Measurements from ENCODE around the gene SLC35G2. TPM values are rescaled to one million over a fixed set of nuclear protein-coding genes. Genes with fewer than 3 reads are reported as not detected.

SLC35G2 gene
- total RNA-seq, 1 donor from 2014 or later, result 10.1 TPM

DNA sequence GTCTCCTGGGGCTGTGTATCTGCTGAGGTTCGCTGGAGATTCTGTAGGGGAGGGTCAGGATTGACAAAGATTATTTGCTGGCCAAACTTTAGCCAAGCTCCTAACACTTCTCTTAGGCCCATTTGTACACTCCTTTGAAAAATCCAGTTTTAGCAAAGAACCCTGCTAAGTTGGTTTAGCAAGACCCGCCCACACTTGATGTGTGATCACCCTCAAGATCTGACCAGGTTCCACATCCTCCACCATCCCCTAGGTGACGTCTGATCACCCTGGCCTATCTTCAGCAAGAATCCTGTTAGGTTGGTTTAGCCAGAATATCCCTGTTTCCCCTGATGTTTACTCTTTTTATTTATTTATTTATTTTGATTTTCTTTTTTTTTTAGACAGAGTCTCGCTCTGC lies 14.8 kb upstream of the SLC35G2 start:
- H3K4me3 ChIP-seq (ENCODE audit: insufficient read depth, low read depth, low read length), result no peak overlapping the region
- Mint-ChIP-seq H3K36me3 (ENCODE audit: low read depth, unreplicated experiment) (no peaks in the 10 kb centered on the region), H3K4me3 (ENCODE audit: unreplicated experiment) (no peak overlapping the region), H3K4me1 (ENCODE audit: low read depth, unreplicated experiment) (peaks cover 18% of the 10 kb centered on the region), H3K27ac (ENCODE audit: unreplicated experiment) (no peak overlapping the region), H3K27me3 (ENCODE audit: low read depth, unreplicated experiment) (no peaks in the 10 kb centered on the region), H3K9me3 (ENCODE audit: unreplicated experiment) (no peaks in the 10 kb centered on the region)
- TF ChIP-seq, protein P1, sequence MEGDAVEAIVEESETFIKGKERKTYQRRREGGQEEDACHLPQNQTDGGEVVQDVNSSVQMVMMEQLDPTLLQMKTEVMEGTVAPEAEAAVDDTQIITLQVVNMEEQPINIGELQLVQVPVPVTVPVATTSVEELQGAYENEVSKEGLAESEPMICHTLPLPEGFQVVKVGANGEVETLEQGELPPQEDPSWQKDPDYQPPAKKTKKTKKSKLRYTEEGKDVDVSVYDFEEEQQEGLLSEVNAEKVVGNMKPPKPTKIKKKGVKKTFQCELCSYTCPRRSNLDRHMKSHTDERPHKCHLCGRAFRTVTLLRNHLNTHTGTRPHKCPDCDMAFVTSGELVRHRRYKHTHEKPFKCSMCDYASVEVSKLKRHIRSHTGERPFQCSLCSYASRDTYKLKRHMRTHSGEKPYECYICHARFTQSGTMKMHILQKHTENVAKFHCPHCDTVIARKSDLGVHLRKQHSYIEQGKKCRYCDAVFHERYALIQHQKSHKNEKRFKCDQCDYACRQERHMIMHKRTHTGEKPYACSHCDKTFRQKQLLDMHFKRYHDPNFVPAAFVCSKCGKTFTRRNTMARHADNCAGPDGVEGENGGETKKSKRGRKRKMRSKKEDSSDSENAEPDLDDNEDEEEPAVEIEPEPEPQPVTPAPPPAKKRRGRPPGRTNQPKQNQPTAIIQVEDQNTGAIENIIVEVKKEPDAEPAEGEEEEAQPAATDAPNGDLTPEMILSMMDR (IDR thresholded peaks at IDR 0.05; ENCODE audit: insufficient read depth, low read depth, low read length), result no peak
- no peak for TF ChIP-seq EZH2 (IDR thresholded peaks at IDR 0.05; ENCODE audit: insufficient read depth, low read length)
- no peak overlapping the region for H2AFZ ChIP-seq (ENCODE audit: low read depth, low read length)
- no peak overlapping the region for H3K27ac ChIP-seq (ENCODE audit: low read depth, low read length)
- H3K9ac ChIP-seq (ENCODE audit: low read length), result no peak overlapping the region
- H3K36me3 ChIP-seq (ENCODE audit: insufficient read depth, low read length), result no peaks in the 10 kb centered on the region
- no peaks in the 10 kb centered on the region for H3K27me3 ChIP-seq (ENCODE audit: insufficient read depth, low read length)
- no peak for FAIRE-seq
- H3K4me2 ChIP-seq (ENCODE audit: low read length), result no peak overlapping the region
- no peak for DNase-seq (ENCODE audit: low read depth)
- peaks cover 4% of the 10 kb centered on the region for H3K4me1 ChIP-seq (ENCODE audit: insufficient read depth, low read length)
- H4K20me1 ChIP-seq (ENCODE audit: insufficient read depth, low read length), result no peaks in the 10 kb centered on the region
- H3K9me3 ChIP-seq (ENCODE audit: insufficient read depth, low read depth, low read length), result no peaks in the 10 kb centered on the region
- no peaks in the 10 kb centered on the region for H3K79me2 ChIP-seq (ENCODE audit: insufficient read depth, low read length)

DNA sequence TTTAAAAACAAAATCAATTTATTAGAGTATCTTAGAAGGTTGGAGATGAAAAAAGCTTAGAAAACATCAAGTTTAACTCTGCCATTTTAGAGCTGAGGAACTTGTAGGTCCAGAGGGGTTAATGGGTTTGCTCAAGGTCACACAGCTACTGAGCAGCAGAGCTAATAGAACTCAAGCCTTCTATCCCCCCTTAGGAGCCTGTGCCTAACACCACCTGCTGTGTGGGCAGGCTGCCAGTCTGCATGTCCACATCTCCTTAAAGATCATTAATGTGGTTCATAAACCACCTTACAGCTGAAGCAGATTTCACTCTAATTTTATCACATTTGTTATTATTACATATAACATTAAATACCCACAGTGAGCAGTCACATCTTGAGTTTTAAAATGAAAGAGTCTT lies 14.1 kb upstream of the SLC35G2 start:
- no peak for FAIRE-seq
- no peak overlapping the region for H3K9ac ChIP-seq (ENCODE audit: low read length)
- Mint-ChIP-seq H3K27me3 (ENCODE audit: low read depth, unreplicated experiment) (no peaks in the 10 kb centered on the region), H3K4me3 (ENCODE audit: unreplicated experiment) (no peak overlapping the region), H3K9me3 (ENCODE audit: unreplicated experiment) (no peaks in the 10 kb centered on the region), H3K4me1 (ENCODE audit: low read depth, unreplicated experiment) (peaks cover 18% of the 10 kb centered on the region), H3K36me3 (ENCODE audit: low read depth, unreplicated experiment) (no peaks in the 10 kb centered on the region), H3K27ac (ENCODE audit: unreplicated experiment) (no peak overlapping the region)
- peaks cover 4% of the 10 kb centered on the region for H3K4me1 ChIP-seq (ENCODE audit: insufficient read depth, low read length)
- H4K20me1 ChIP-seq (ENCODE audit: insufficient read depth, low read length), result no peaks in the 10 kb centered on the region
- H3K79me2 ChIP-seq (ENCODE audit: insufficient read depth, low read length), result no peaks in the 10 kb centered on the region
- no peaks in the 10 kb centered on the region for H3K27me3 ChIP-seq (ENCODE audit: insufficient read depth, low read length)
- H3K36me3 ChIP-seq (ENCODE audit: insufficient read depth, low read length), result no peaks in the 10 kb centered on the region
- TF ChIP-seq, protein P1 (IDR thresholded peaks at IDR 0.05; ENCODE audit: insufficient read depth, low read depth, low read length), result no peak
- TF ChIP-seq EZH2 (IDR thresholded peaks at IDR 0.05; ENCODE audit: insufficient read depth, low read length), result no peak
- no peak for DNase-seq (ENCODE audit: low read depth)
- H3K27ac ChIP-seq (ENCODE audit: low read depth, low read length), result no peak overlapping the region
- no peak overlapping the region for H3K4me2 ChIP-seq (ENCODE audit: low read length)
- no peak overlapping the region for H2AFZ ChIP-seq (ENCODE audit: low read depth, low read length)
- H3K9me3 ChIP-seq (ENCODE audit: insufficient read depth, low read depth, low read length), result no peaks in the 10 kb centered on the region
- no peak overlapping the region for H3K4me3 ChIP-seq (ENCODE audit: insufficient read depth, low read depth, low read length)

DNA sequence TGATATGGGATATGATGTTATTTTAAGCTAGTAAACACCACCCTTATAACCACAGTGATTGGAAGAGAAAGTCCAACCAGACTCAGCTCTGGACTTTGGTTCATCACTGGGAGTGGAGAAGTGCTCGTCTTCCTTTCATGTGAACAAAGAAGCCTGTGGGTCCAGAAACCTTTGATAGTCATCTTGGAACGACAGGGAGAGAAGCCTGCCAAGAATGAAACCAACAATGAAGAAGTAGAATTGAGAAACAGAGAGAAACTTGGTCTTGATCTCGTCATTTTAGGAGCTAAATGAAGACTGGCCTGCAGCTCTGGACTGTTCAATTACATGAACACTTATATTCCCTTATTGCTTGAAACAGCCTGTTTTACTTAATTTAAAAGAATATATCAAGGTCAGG lies 13.1 kb upstream of the SLC35G2 start:
- Histone ChIP-seq H3K9me3 (ENCODE audit: insufficient read depth, low read depth, low read length) (no peaks in the 10 kb centered on the region), H3K79me2 (ENCODE audit: insufficient read depth, low read length) (no peaks in the 10 kb centered on the region), H3K4me1 (ENCODE audit: insufficient read depth, low read length) (peaks cover 4% of the 10 kb centered on the region), H3K27me3 (ENCODE audit: insufficient read depth, low read length) (no peaks in the 10 kb centered on the region), H3K4me3 (ENCODE audit: insufficient read depth, low read depth, low read length) (no peak overlapping the region), H4K20me1 (ENCODE audit: insufficient read depth, low read length) (no peaks in the 10 kb centered on the region), H3K36me3 (ENCODE audit: insufficient read depth, low read length) (no peaks in the 10 kb centered on the region), H2AFZ (ENCODE audit: low read depth, low read length) (no peak overlapping the region), H3K27ac (ENCODE audit: low read depth, low read length) (no peak overlapping the region), H3K9ac (ENCODE audit: low read length) (no peak overlapping the region), H3K4me2 (ENCODE audit: low read length) (no peak overlapping the region)
- FAIRE-seq (no peak), DNase-seq (ENCODE audit: low read depth) (no peak)
- TF ChIP-seq, protein P1 (IDR thresholded peaks at IDR 0.05; ENCODE audit: insufficient read depth, low read depth, low read length), result no peak
- TF ChIP-seq EZH2 (IDR thresholded peaks at IDR 0.05; ENCODE audit: insufficient read depth, low read length), result no peak
- Mint-ChIP-seq H3K4me1 (ENCODE audit: low read depth, unreplicated experiment) (peaks cover 18% of the 10 kb centered on the region), H3K27ac (ENCODE audit: unreplicated experiment) (no peak overlapping the region), H3K36me3 (ENCODE audit: low read depth, unreplicated experiment) (no peaks in the 10 kb centered on the region), H3K27me3 (ENCODE audit: low read depth, unreplicated experiment) (no peaks in the 10 kb centered on the region), H3K4me3 (ENCODE audit: unreplicated experiment) (no peak overlapping the region), H3K9me3 (ENCODE audit: unreplicated experiment) (no peaks in the 10 kb centered on the region)

Data from astrocyte (in vitro differentiated cells and primary cell).